HG03520 (cell line): ENCODE results near the gene NDFIP1.

Source experiments
- ATAC-seq: cut with Tn5 transposase; IDR thresholded peaks from one replicate; pipeline ENCODE4 v1.9.1; 2021; ENCODE audit warnings: mild to moderate bottlenecking, moderate library complexity; ENCODE audit not compliant: unreplicated experiment

Gene NDFIP1

GRCh38 chr5:142117579-142118151 is 9.1 kb downstream of the NDFIP1 start:
- no peak for ATAC-seq

DNA sequence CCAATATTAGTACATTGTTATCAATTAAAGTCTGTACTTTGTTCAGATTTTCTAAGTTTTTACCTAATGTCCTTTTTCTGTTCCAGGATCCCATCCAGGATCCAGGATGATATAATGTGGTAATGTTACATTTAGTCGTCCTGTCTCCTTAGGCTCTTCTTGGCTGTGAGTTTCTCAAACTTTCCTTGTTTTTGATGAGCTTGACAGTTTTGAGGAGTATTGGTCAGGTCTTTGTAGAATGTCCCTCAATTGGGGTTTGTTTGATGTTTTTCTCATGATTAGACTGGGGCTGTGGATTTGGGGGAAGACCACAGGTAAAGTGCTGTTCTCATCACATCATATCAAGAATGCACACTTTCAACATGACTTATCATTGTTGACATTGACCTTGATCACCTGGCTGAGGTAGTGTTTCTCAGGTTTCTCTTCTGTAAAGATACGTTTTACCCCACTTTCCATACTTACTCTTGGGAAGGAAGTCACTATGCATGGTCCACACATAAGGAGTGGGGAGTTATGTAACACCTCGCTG is 9.6 kb downstream of the NDFIP1 start:
- no peak for ATAC-seq

DNA sequence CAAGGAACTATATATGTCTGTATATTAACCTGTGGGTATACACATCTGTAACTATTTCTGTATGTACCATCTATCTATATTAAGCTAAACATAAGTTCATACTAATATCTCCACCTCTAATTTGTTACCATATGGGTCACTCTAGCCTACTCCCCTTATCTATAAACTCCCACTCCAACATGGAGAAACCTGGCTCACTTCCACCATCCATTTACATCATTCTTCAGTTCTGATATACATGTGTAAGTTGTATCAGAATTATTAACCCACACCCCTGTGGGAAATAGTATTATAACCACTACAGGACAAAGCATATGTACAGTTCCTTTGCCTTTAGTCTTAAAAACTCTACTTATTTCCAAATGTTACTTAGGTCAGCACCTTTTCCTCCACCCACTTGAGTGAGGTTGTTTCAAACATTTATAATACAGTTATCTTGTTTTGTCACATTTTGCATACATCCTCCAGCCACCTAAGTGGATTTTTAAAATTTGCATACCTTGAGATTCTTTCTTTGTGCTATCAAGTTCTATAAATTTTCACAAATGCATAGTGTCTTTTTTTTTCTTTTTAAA is 10.6 kb downstream of the NDFIP1 start:
- no peak for ATAC-seq

- no peak for ATAC-seq
These were observed 11.8 kb downstream of the NDFIP1 start for GRCh38 chr5:142120247-142120935.

DNA sequence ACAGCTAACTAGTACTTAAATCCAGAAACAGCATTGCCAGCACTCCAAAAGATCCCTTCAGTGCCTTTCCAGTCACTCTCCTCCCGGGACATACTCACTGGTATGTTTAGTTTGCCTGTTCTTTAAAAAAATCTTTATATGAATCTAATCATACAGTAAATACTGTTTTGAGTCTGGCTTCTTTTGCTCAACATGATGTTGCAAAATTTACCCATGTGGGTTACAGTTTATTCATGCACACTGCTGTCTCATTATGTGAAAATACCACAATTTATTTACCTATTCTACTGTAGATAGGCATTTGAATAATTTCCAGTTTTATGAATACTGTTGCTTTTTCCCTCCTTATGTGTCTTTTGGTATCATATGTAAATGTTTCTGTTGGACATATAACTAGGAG is 13.5 kb downstream of the NDFIP1 start:
- no peak for ATAC-seq

DNA sequence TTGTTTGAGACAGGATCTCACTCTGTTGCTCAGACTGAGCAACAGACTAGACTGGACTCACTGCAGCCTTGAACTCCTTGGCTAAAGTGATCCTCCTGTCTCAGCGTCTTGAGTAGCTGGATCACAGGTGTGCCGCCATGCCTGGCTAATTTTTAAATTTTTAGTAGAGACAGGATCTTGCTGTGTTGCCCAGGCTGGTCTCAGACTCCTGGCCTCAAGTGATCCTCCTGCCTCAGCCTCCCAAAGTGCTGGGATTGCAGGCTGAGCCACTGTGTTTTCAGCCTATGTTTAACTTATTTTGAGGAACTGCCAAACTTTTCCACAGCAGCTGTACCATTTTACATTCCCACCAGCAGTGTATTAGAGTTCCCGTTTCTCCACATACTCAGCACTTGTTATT is 16.8 kb downstream of the NDFIP1 start:
- ATAC-seq: no peak

DNA sequence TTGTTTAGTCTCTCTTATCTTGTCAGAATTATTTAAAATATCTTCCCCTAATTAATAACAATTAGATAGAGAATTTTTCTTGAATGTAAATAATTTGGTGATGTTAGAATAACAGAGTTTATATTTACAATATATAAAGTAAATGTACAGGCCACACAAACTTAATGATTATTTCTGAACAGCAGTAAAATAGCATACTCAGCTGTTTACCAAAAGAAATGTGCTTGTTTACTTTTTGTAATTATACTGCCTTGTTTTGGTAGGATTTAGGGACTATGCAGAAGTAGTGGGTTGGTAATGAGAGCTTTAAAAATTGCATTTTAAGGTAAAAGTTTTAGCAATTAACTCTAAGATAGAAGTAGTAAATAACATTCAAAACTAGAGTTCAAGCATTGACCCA is 17.4 kb downstream of the NDFIP1 start:
- no peak for ATAC-seq

DNA sequence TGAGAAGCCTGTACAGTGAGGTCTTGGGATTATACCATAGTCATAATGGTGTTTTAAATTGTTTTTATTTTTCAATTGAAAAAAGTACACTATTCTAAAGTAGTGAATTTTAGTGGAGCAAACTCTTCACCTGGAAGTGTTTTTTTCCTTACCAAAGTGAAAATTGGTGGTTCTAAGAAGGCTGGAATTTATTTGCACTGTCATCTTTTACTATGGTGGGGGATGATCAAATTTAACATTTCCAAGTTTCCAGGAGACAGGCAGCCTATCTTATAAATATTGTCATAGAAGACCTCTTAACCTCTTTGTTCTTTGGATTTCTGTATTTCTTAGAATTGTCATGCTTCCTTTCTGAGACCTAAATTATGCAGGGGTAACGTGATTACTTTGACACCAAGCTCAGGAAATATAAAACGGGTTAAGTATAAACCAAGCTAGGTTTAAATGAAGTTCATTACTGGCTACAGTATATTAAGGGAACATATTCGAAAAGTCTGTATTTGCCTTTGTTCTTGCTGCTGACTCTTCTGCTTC is 20.2 kb downstream of the NDFIP1 start:
- no peak for ATAC-seq

DNA sequence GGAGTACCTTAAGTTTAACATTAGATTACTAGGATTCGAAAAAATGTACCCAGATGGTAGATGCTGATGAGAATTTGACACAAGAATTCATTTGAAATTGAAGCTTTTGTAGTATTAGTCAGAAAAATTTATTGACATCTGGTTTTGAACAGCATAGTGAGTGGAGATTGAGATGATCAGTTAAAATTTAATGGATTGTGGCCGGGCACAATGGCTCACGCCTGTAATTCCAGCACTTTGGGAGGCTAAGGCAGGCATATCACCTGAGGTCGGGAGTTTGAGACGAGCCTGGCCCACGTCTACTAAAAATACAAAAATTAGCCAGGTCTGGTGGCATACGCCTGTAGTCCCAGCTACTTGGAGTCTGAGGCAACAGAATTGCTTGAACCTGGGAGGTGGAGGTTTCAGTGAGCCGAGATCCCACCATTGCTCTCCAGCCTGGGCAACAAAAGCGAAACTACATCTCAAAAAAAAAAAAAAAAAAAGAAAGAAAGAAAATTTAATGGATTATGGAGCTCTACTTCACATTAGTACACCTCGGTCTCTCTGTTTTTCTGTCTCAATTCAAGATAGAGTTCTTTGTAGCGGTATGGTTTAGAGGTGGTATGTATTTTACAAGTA is 21.0 kb downstream of the NDFIP1 start:
- ATAC-seq: no peak

DNA sequence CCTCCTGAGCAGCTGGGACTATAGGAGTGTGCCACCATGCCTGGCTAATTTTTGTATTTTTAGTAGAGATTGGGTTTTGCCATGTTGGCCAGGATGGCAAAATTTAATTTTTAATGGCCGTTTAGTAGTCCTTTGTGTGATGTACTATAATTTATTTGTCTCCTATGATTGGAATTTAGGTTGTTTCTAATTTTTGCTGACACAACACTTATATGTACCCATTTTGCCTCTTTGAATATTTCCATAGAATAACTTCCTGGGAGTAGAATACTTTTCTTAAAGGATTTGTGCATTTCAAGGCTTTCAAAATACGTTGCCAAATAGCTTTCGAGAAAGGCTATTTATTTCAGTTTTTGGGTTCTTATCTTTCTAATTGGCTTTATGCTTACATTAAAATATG is 22.8 kb downstream of the NDFIP1 start:
- no peak for ATAC-seq

DNA sequence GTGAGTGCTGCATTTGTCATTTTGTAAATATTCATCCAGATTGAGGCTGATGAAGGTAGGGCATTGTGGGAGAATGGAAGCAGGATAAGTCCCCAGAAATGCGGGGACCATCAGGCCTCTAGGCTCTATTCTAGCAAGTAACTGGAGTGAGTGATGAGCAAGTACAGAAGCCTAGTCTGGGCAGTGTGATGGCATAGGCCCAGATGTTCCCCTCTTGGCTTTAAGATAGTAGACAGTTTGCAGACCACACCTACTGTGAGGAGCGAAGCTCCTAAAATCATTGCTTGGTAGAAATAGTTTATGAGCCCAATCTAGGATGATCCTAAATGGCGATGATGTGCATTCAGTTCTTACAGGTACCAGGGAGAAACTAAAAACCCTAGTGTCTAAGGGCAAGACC is 24.3 kb downstream of the NDFIP1 start:
- ATAC-seq: no peak

DNA sequence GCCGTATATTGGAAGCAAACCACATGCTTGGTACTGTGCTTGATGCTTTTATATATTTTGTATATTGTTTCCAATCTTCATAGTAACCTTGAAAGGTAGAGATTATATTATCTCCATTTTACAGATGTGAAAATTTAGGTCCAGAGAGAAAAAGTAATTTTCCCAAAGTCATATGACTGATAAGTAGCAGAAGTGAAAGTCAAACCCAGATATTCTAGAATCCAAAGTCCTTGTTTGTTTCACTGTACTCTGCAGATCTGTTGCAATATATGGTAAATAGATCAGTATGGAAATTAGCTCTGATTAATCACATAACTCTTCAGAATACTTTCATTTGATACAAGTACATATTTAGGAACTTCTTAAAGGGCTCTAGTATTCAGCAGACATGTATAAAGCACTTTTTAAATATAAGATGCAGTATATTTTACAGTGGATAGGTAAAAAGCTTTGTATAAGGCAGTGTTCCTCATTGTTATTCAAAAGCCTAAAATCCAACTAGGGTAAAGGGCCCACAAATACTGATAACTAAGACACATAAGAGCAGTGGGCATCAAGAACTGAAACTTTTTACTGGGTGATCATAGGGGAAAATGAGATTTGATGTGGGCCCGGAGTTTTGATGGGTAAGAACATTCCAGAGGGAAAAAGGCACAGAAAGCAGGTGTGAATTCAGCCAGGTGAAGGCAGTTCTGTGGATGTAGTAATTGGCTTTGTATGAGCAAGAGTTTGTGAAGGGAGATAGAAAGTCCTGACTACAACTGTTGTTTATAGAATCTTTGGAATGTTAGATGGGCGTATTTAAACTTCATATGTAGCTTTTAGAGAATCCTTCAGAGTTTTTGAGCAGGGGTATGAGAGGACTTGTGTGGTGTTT is 25.0 kb downstream of the NDFIP1 start:
- no peak for ATAC-seq

GRCh38 chr5:142134331-142135010 is 25.9 kb downstream of the NDFIP1 start:
- no peak for ATAC-seq

- no peak for ATAC-seq
These were observed 32.9 kb downstream of the NDFIP1 start for GRCh38 chr5:142141463-142141862.

- ATAC-seq: no peak
These were observed 35.3 kb downstream of the NDFIP1 start for GRCh38 chr5:142143878-142144277.

DNA sequence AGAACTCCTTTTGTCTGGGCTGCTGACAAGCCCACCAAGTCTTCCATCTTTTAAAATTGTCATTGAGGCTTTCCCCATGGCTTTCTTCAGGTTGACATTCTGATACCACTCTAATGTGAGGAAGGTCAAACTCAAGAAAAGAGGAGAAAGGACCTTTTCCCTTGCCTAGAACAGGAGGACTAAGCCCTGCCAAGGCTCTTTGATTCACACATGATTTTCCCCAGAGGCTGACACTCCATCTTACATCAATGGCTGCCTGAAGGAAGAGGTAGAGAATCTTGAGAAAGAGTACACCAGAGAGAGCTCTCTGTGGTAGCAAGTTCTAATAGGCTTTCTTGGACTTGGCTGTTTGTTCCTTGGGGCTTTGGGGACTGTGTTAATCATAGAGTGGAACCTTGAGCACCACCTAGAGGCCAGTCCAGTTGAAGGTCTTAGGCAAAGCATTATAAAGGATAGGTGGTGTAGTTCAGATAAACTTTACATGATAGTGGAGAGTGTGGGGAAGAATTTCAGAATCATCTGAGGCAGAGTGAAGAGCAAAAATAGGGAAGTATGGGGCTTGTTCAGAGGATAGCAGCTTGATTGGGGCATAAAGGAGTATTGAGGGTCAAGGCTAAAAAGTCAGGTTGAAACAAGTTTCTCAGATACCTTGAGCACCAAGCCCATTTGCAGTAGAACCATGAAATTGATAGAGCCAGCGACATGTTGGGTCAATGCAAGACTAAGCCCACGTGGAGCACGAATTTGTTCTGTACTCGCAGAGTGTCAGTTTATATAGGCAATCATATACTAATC is 36.7 kb downstream of the NDFIP1 start:
- peak; percentile 80 for ATAC-seq

DNA sequence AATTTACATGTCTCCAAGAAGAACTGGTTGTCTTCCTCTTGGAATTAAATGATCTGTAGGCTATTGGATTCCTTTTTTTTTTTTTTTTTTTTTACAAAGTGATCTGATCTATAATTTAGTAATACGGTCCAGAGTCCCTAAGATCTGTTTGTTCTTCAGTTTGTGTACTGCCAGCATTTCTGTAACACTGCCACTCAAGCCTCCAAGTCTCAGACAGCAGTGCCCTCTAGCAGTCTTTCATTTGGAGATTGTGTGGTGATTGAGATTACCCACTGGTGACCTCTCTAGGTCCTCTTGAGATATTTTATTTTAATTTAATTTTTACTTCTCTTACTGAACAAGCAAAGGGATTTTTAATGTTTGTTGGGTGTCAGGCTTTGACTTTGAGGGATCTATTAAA is 40.8 kb downstream of the NDFIP1 start:
- ATAC-seq: no peak

- ATAC-seq: no peak
These were observed 41.9 kb downstream of the NDFIP1 start for GRCh38 chr5:142150431-142150830.
